H9 (cell line): ENCODE results near the gene CACHD1. TPM values are rescaled to one million over a fixed set of nuclear protein-coding genes. Genes with fewer than 3 reads are reported as not detected.

Experiments
- DNase-seq: peaks from one replicate; pipeline ENCODE4 v3.0.0-alpha.2; 2017
- H2AFZ ChIP-seq: one replicate; pipeline ENCODE4 v1.6.1; 2013; ENCODE audit warnings: mild to moderate bottlenecking, low read length, control low read depth, moderate library complexity
- H2AK5ac ChIP-seq: 2 replicates; pipeline ENCODE4 v1.6.1; 2013; ENCODE audit warnings: low read length, control low read depth, mixed read lengths; ENCODE audit not compliant: insufficient read length
- H2BK120ac ChIP-seq: one replicate; pipeline ENCODE4 v1.6.1; 2013; ENCODE audit warnings: low read depth, mild to moderate bottlenecking, low read length, control low read depth, inconsistent platforms; ENCODE audit not compliant: poor library complexity, severe bottlenecking
- H2BK12ac ChIP-seq: 2 replicates; pipeline ENCODE4 v1.6.1; 2013; ENCODE audit warnings: low read length, control low read depth, mixed read lengths, low read depth; ENCODE audit not compliant: insufficient read length
- H2BK15ac ChIP-seq: 2 replicates; pipeline ENCODE4 v1.6.1; 2013; ENCODE audit warnings: low read depth, low read length, control low read depth
- H2BK20ac ChIP-seq: one replicate; pipeline ENCODE4 v1.6.1; 2013; ENCODE audit warnings: low read depth, mild to moderate bottlenecking, low read length, control low read depth, inconsistent platforms; ENCODE audit not compliant: poor library complexity, severe bottlenecking
- H2BK5ac ChIP-seq: 2 replicates; pipeline ENCODE4 v1.6.1; 2013; ENCODE audit warnings: low read length, control low read depth, mixed read lengths; ENCODE audit not compliant: insufficient read length
- H3K14ac ChIP-seq: 2 replicates; pipeline ENCODE4 v1.6.1; 2013; ENCODE audit warnings: low read length, control low read depth; ENCODE audit not compliant: insufficient read depth
- H3K18ac ChIP-seq: 2 replicates; pipeline ENCODE4 v1.6.1; 2013; ENCODE audit warnings: low read depth, mild to moderate bottlenecking, mixed read lengths, low read length, control low read depth; ENCODE audit not compliant: insufficient read length
- H3K23ac ChIP-seq: 2 replicates; pipeline ENCODE4 v1.6.1; 2013; ENCODE audit warnings: low read length, control low read depth, mixed read lengths, low read depth; ENCODE audit not compliant: insufficient read length
- H3K23me2 ChIP-seq: 2 replicates; pipeline ENCODE4 v1.6.1; 2013; ENCODE audit warnings: low read depth, mild to moderate bottlenecking, mixed read lengths, low read length, control low read depth; ENCODE audit not compliant: insufficient read length, poor library complexity, severe bottlenecking
- H3K27ac ChIP-seq: 2 replicates; pipeline ENCODE4 v1.5.1; 2013; ENCODE audit warnings: low read length, control low read depth, mixed read lengths, low read depth; ENCODE audit not compliant: insufficient read length
- H3K27me3 ChIP-seq: 2 replicates; pipeline ENCODE4 v1.6.1; 2013; ENCODE audit warnings: low read length, control low read depth, inconsistent platforms; ENCODE audit not compliant: insufficient read depth
- H3K4ac ChIP-seq: 2 replicates; pipeline ENCODE4 v1.6.1; 2013; ENCODE audit warnings: low read depth, mild to moderate bottlenecking, control low read depth, inconsistent platforms, low read length, moderate library complexity
- H3K4me1 ChIP-seq: 2 replicates; pipeline ENCODE4 v1.6.1; 2013; ENCODE audit warnings: low read length, control low read depth, inconsistent platforms; ENCODE audit not compliant: insufficient read depth
- H3K4me2 ChIP-seq: 2 replicates; pipeline ENCODE4 v1.6.1; 2013; ENCODE audit warnings: low read length, control low read depth, mixed read lengths; ENCODE audit not compliant: insufficient read length, insufficient read depth
- H3K56ac ChIP-seq: 2 replicates; pipeline ENCODE4 v1.6.1; 2013; ENCODE audit warnings: low read depth, mild to moderate bottlenecking, mixed read lengths, low read length, control low read depth; ENCODE audit not compliant: insufficient read length
- H3K79me1 ChIP-seq: 2 replicates; pipeline ENCODE4 v1.6.1; 2013; ENCODE audit warnings: low read depth, mild to moderate bottlenecking, moderate library complexity, low read length, control low read depth, inconsistent platforms; ENCODE audit not compliant: insufficient read depth, poor library complexity, severe bottlenecking
- H3K79me2 ChIP-seq: 2 replicates; pipeline ENCODE4 v1.6.1; 2013; ENCODE audit warnings: low read length, control low read depth, inconsistent platforms; ENCODE audit not compliant: insufficient read depth
- H3K9ac ChIP-seq: 2 replicates; pipeline ENCODE4 v1.6.1; 2013; ENCODE audit warnings: low read length, control low read depth, mixed read lengths; ENCODE audit not compliant: insufficient read length; ENCODE audit errors: extremely low read depth
- H3K9me3 ChIP-seq: one replicate; pipeline ENCODE4 v1.6.1; 2013; ENCODE audit warnings: low read depth, low read length, inconsistent platforms; ENCODE audit not compliant: control insufficient read depth
- H3T11ph ChIP-seq: one replicate; pipeline ENCODE4 v1.6.1; 2013; ENCODE audit warnings: mild to moderate bottlenecking, low read length, control low read depth, inconsistent platforms
- H4K20me1 ChIP-seq: one replicate; pipeline ENCODE4 v1.6.1; 2013; ENCODE audit not compliant: control insufficient read depth, insufficient read length, insufficient read depth
- H4K5ac ChIP-seq: 2 replicates; pipeline ENCODE4 v1.6.1; 2013; ENCODE audit warnings: low read depth, mild to moderate bottlenecking, mixed read lengths, low read length, control low read depth; ENCODE audit not compliant: insufficient read length
- H4K8ac ChIP-seq: replicated peaks from 2 replicates; pipeline ENCODE4 v1.6.1; 2013; ENCODE audit warnings: low read length, control low read depth, mixed read lengths, low read depth; ENCODE audit not compliant: insufficient read length
- H4K91ac ChIP-seq: 2 replicates; pipeline ENCODE4 v1.6.1; 2013; ENCODE audit warnings: low read depth, mild to moderate bottlenecking, moderate library complexity, mixed read lengths, low read length, control low read depth; ENCODE audit not compliant: insufficient read length
- H3K27ac Mint-ChIP-seq, 3 experiments: 2 replicates in 2 of 3; 3 replicates in 1 of 3; pipeline ENCODE4 v1.8.0; 2020 to 2021; ENCODE audit warnings: mixed read lengths in 3 of 3, mild to moderate bottlenecking in 1 of 3, moderate library complexity in 1 of 3
- H3K27me3 Mint-ChIP-seq: 2 replicates; pipeline ENCODE4 v1.8.0; 2021; ENCODE audit warnings: low read depth, mild to moderate bottlenecking, moderate library complexity, mixed read lengths
- H3K36me3 Mint-ChIP-seq, 3 experiments: 2 replicates in 2 of 3; 3 replicates in 1 of 3; pipeline ENCODE4 v1.8.0; 2020 to 2021; ENCODE audit warnings: low read depth in 3 of 3, mixed read lengths in 3 of 3; ENCODE audit not compliant: insufficient read depth in 1 of 3
- H3K4me1 Mint-ChIP-seq, 2 experiments: 2 replicates each; pipeline ENCODE4 v1.8.0; 2020; ENCODE audit warnings: mixed read lengths in 2 of 2
- H3K4me3 Mint-ChIP-seq, 2 experiments: 2 replicates in 1 of 2; 3 replicates in 1 of 2; pipeline ENCODE4 v1.8.0; 2020 to 2021; ENCODE audit warnings: mild to moderate bottlenecking in 2 of 2, mixed read lengths in 2 of 2, moderate library complexity in 1 of 2
- H3K9me3 Mint-ChIP-seq, 2 experiments: 2 replicates in 1 of 2; 3 replicates in 1 of 2; pipeline ENCODE4 v1.8.0; 2020; ENCODE audit warnings: mild to moderate bottlenecking in 2 of 2, mixed read lengths in 2 of 2, moderate library complexity in 1 of 2
- CTCF ChIP-seq: fragments of 200-600 bp; sonication (generic); conservative IDR thresholded peaks from 3 replicates; pipeline ENCODE4 v1.8.0; 2021; ENCODE audit warnings: antibody characterized with exemption, mild to moderate bottlenecking
- WGBS: extraction: QIAGEN DNeasy Blood & Tissue Kit; methylation state at CpG from one replicate; pipeline ENCODE4 v1.1.7; 2013; ENCODE audit warnings: missing lambda C conversion rate, low lambda C conversion rate, mixed read lengths; ENCODE audit not compliant: insufficient read length; ENCODE audit errors: extremely low coverage; 5-methylcytosine and 5-hydroxymethylcytosine counted together
- total RNA-seq: library from RNA; stranded (reverse); gene quantifications from 2 replicates; pipeline ENCODE4 v1.2.1, GENCODE V29; 2021

The CACHD1 gene
- total RNA-seq, 1 experiment from 2014 or later: 94.2 TPM

- Mint-ChIP-seq H3K9me3 (no peaks in the 10 kb centered on the region), H3K36me3 (peaks cover 2 to 6% (median 3%) of the 10 kb centered on the region in 3 experiments; a peak in 4 of 7 replicates), H3K4me1 (peaks cover 78 to 86% of the 10 kb centered on the region in 2 experiments), H3K27ac (peak overlapping the region; percentile 15 to 72 (median 44); a peak in 6 of 7 replicates), H3K4me3 (no peak overlapping the region), H3K27me3 (no peaks in the 10 kb centered on the region)
- Histone ChIP-seq H2BK120ac (no peak overlapping the region), H4K5ac (no peak overlapping the region), H3K27me3 (no peaks in the 10 kb centered on the region), H3T11ph (no peak overlapping the region), H2BK5ac (no peak overlapping the region), H3K27ac (no peak overlapping the region), H2BK12ac (no peak overlapping the region), H3K79me1 (no peaks in the 10 kb centered on the region), H4K91ac (no peak overlapping the region), H3K14ac (no peak overlapping the region), H4K8ac (no peak overlapping the region), H4K20me1 (no peaks in the 10 kb centered on the region), H3K23me2 (no peaks in the 10 kb centered on the region), H2AFZ (no peak overlapping the region), H2BK15ac (no peak overlapping the region), H2AK5ac (no peak overlapping the region), H3K9ac (no peak overlapping the region), H3K56ac (no peak overlapping the region), H3K4ac (no peak overlapping the region), H3K4me1 (peaks cover 18% of the 10 kb centered on the region), H3K18ac (no peak overlapping the region), H3K23ac (no peak overlapping the region), H3K9me3 (no peaks in the 10 kb centered on the region), H3K79me2 (peaks cover 13% of the 10 kb centered on the region; the same call in 1 of the 2 replicates), H3K4me2 (no peak overlapping the region), H2BK20ac (no peak overlapping the region)
- DNase-seq: no peak
- WGBS: no CpG with 5 or more reads among the region's 1 CpG
- peak; percentile 57; the same call in 2 of the 3 replicates for TF ChIP-seq CTCF
Measured at GRCh38 chr1:64487061-64487460, 17.1 kb downstream of the CACHD1 start.
